Smooth muscle cell (in vitro differentiated cells): Measurements from ENCODE around the gene USP32. TPM values are rescaled to one million over a fixed set of nuclear protein-coding genes. Genes with fewer than 3 reads are reported as not detected.

Experiments
- DNase-seq: peaks from one replicate; lab custom pipeline; 2025; ENCODE audit not compliant: unreplicated experiment; lab: John Stamatoyannopoulos, UW
- H2AFZ ChIP-seq: fragments of 200-600 bp; sonication (generic); 2 replicates; pipeline ENCODE4 v1.6.0; 2016; ENCODE audit warnings: antibody characterized with exemption, low read depth, mild to moderate bottlenecking
- H3F3A ChIP-seq: fragments of 200-600 bp; sonication (generic); 2 replicates; pipeline ENCODE4 v1.6.0; 2017; ENCODE audit warnings: antibody characterized with exemption, low read depth
- H3K27ac ChIP-seq: fragments of 200-600 bp; sonication (generic); 2 replicates; pipeline ENCODE4 v1.5.1; 2016; ENCODE audit warnings: low read depth, mild to moderate bottlenecking
- H3K27me3 ChIP-seq: fragments of 200-600 bp; sonication (generic); 2 replicates; pipeline ENCODE4 v1.6.1; 2016; ENCODE audit warnings: low read depth, mild to moderate bottlenecking
- H3K36me3 ChIP-seq: fragments of 200-600 bp; sonication (generic); 2 replicates; pipeline ENCODE4 v1.5.1; 2016; ENCODE audit warnings: low read depth
- H3K4me1 ChIP-seq: fragments of 200-600 bp; sonication (generic); 2 replicates; pipeline ENCODE4 v1.5.1; 2016; ENCODE audit warnings: low read depth
- H3K4me2 ChIP-seq: fragments of 200-600 bp; sonication (generic); 2 replicates; pipeline ENCODE4 v1.6.0; 2016; ENCODE audit warnings: mild to moderate bottlenecking
- H3K4me3 ChIP-seq: fragments of 200-600 bp; sonication (generic); 2 replicates; pipeline ENCODE4 v1.5.1; 2016; ENCODE audit warnings: mild to moderate bottlenecking
- H3K79me2 ChIP-seq: fragments of 200-600 bp; sonication (generic); 2 replicates; pipeline ENCODE4 v1.6.0; 2016; ENCODE audit warnings: low read depth, mild to moderate bottlenecking
- H3K9ac ChIP-seq: fragments of 200-600 bp; sonication (generic); 2 replicates; pipeline ENCODE4 v1.6.0; 2016; ENCODE audit warnings: low read depth
- H3K9me3 ChIP-seq: fragments of 200-600 bp; sonication (generic); replicated peaks from 2 replicates; pipeline ENCODE4 v1.5.1; 2016; ENCODE audit warnings: low read depth
- H4K20me1 ChIP-seq: fragments of 200-600 bp; sonication (generic); 2 replicates; pipeline ENCODE4 v1.6.0; 2016; ENCODE audit warnings: low read depth
- CTCF ChIP-seq: fragments of 200-600 bp; sonication (generic); IDR thresholded peaks from 2 replicates; pipeline ENCODE4 v1.5.1; 2017; ENCODE audit warnings: borderline replicate concordance, mild to moderate bottlenecking, antibody characterized with exemption; ENCODE audit not compliant: insufficient read depth, poor library complexity, severe bottlenecking
- WGBS: methylation state at CpG from one replicate; pipeline ENCODE4 v1.1.7; 2016; ENCODE audit warnings: low lambda C conversion rate; 5-methylcytosine and 5-hydroxymethylcytosine counted together
- polyA plus RNA-seq: library from polyadenylated mRNA; unstranded; fragments of >200 nt; fragmentation: Nextera tagmentation; extraction: Ambion mirVana; gene quantifications from 2 replicates; pipeline ENCODE4 v1.2.1, GENCODE V29; 2016
- total RNA-seq: library from RNA; depleted of rRNA; stranded (reverse); fragments of >200 nt; gene quantifications from 2 replicates; pipeline ENCODE4 v1.2.3, GENCODE V29; 2014

The USP32 gene, protein sequence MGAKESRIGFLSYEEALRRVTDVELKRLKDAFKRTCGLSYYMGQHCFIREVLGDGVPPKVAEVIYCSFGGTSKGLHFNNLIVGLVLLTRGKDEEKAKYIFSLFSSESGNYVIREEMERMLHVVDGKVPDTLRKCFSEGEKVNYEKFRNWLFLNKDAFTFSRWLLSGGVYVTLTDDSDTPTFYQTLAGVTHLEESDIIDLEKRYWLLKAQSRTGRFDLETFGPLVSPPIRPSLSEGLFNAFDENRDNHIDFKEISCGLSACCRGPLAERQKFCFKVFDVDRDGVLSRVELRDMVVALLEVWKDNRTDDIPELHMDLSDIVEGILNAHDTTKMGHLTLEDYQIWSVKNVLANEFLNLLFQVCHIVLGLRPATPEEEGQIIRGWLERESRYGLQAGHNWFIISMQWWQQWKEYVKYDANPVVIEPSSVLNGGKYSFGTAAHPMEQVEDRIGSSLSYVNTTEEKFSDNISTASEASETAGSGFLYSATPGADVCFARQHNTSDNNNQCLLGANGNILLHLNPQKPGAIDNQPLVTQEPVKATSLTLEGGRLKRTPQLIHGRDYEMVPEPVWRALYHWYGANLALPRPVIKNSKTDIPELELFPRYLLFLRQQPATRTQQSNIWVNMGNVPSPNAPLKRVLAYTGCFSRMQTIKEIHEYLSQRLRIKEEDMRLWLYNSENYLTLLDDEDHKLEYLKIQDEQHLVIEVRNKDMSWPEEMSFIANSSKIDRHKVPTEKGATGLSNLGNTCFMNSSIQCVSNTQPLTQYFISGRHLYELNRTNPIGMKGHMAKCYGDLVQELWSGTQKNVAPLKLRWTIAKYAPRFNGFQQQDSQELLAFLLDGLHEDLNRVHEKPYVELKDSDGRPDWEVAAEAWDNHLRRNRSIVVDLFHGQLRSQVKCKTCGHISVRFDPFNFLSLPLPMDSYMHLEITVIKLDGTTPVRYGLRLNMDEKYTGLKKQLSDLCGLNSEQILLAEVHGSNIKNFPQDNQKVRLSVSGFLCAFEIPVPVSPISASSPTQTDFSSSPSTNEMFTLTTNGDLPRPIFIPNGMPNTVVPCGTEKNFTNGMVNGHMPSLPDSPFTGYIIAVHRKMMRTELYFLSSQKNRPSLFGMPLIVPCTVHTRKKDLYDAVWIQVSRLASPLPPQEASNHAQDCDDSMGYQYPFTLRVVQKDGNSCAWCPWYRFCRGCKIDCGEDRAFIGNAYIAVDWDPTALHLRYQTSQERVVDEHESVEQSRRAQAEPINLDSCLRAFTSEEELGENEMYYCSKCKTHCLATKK (N-terminal part only)
- 21.7 and 36.1 TPM in 2 replicates for total RNA-seq
- polyA plus RNA-seq, result 8.6 and 10.5 TPM in 2 replicates

DNA sequence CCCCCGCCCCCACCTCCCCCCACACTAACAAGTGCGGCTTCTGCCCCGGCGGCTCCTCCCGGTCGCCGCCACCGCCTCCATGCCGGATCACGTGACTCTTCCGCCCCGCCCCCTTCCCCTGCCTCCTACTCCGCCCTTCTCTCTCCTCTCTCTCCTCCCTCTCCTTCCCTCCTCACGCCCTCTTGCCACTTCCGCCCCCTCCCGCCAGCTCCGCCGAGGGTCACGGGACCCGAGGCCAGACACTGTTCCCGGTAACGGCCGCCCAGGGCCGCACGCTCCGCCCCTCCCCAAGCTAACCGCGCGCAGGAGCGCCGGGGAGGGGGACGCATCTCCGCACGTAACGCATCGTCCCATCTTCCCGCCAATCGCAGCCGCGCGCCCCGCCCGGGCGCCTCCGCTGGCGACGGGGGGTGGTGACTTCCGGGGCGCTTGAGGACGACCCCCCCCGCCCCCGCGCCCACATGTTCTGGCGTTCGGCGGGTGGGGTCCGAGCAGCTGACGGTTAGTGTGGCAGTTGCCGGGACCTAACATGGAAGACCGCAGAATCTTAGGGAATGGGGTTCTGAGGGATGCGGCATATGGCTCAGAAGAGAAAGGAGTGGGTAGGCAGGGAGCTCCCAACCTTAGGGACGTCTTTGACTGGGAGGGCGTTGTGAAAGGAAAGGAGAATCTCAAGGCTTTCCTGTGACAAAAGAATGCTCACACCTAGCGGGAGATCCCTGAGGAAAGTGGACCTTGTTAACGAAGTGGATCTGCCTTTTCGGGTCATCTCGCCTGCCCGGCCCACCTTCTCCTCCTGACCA, at the start of gene USP32:
USP32 (minus strand) TSS at position 92 of the 803 bp plus-strand sequence. CDS start 194 bp downstream, outside the sequence.
- peaks cover 37% of the 10 kb centered on the region for H3K79me2 ChIP-seq
- peak within 1 kb of the TSS; percentile 78 for H3K9ac ChIP-seq
- peaks cover 32% of the 10 kb centered on the region for H4K20me1 ChIP-seq
- peak within 1 kb of the TSS; percentile 86 for H3K4me3 ChIP-seq
- under 1% methylated on average over 55 of the region's 68 CpGs for WGBS
- peaks cover 20% of the 10 kb centered on the region for H3K4me1 ChIP-seq
- DNase-seq, result peak; percentile 95
- peak; percentile 28 for TF ChIP-seq CTCF
- H3F3A ChIP-seq, result peaks cover 13% of the 10 kb centered on the region
- peak within 1 kb of the TSS; percentile 79 for H2AFZ ChIP-seq
- no peaks in the 10 kb centered on the region for H3K9me3 ChIP-seq
- peak within 1 kb of the TSS; percentile 84 for H3K27ac ChIP-seq
- H3K36me3 ChIP-seq, result no peaks in the 10 kb centered on the region
- H3K27me3 ChIP-seq, result no peaks in the 10 kb centered on the region
- peak within 1 kb of the TSS; percentile 90 for H3K4me2 ChIP-seq

DNA sequence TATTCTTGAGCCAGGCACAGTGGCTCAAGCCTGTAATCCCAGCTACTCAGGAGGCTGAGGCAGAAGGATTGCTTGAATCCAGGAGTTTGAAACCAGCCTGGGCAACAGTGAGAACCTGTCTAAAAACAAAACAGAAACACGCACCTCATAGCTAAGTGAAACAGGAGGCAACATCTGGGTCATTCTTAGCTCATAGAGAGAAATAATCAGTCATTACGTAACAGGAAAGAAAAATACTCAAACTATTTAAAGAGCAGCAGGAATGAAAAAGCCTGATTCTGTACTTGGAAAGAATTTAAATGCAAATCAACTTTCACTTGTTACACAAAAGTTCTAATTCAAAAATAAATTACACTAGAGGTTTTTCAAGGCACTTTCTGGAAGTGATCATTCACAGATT, 47.6 kb upstream of the USP32 start:
- Histone ChIP-seq H3K27ac (no peak overlapping the region), H4K20me1 (no peaks in the 10 kb centered on the region), H3K9me3 (no peaks in the 10 kb centered on the region), H3K4me1 (peaks cover 8% of the 10 kb centered on the region), H3K36me3 (no peaks in the 10 kb centered on the region), H2AFZ (no peak overlapping the region), H3K27me3 (no peaks in the 10 kb centered on the region), H3F3A (peaks cover 12% of the 10 kb centered on the region), H3K9ac (no peak overlapping the region), H3K4me3 (no peak overlapping the region), H3K4me2 (no peak overlapping the region), H3K79me2 (no peaks in the 10 kb centered on the region)
- TF ChIP-seq CTCF, result no peak
- no peak for DNase-seq
- WGBS, result 75% methylated on average over 2 of the region's 2 CpGs

GRCh38 chr17:60436676-60437075, 44.7 kb upstream of the USP32 start:
- Histone ChIP-seq H3F3A (no peaks in the 10 kb centered on the region), H3K27me3 (no peaks in the 10 kb centered on the region), H3K4me3 (no peak overlapping the region), H2AFZ (no peak overlapping the region), H3K4me2 (no peak overlapping the region), H3K4me1 (no peaks in the 10 kb centered on the region), H4K20me1 (no peaks in the 10 kb centered on the region), H3K9me3 (no peaks in the 10 kb centered on the region), H3K79me2 (no peaks in the 10 kb centered on the region), H3K36me3 (no peaks in the 10 kb centered on the region), H3K9ac (no peak overlapping the region), H3K27ac (no peak overlapping the region)
- TF ChIP-seq CTCF, result no peak
- DNase-seq, result no peak
- 73% methylated on average over 5 of the region's 5 CpGs for WGBS
